Prostate gland (tissue), 2 donors: Measurements from ENCODE around the gene SYT6. TPM values are rescaled to one million over a fixed set of nuclear protein-coding genes. Genes with fewer than 3 reads are reported as not detected.

Experiments used
- DNase-seq: peaks from one replicate; pipeline ENCODE4 v3.0.0-alpha.2; 2019; ENCODE audit warnings: low spot score
- H3K27ac ChIP-seq, 2 donors: fragments of 200-600 bp; sonication (generic); 2 replicates each; pipeline ENCODE4 v1.5.1; 2017 to 2019
- H3K27me3 ChIP-seq: fragments of 200-600 bp; sonication (generic); replicated peaks from 2 replicates; pipeline ENCODE4 v1.5.1; 2019; ENCODE audit not compliant: insufficient read depth
- H3K36me3 ChIP-seq, 2 donors: fragments of 200-600 bp; sonication (generic); 1 replicate in 1 of 2; 2 replicates in 1 of 2; pipeline versions ENCODE4 v1.5.1 to v1.8.1; 2017 to 2019
- H3K4me1 ChIP-seq: fragments of 200-600 bp; sonication (generic); replicated peaks from 2 replicates; pipeline ENCODE4 v1.5.1; 2019
- H3K4me3 ChIP-seq, 2 donors: fragments of 200-600 bp; sonication (generic); 2 replicates each; pipeline ENCODE4 v1.5.1; 2017 to 2019
- H3K9me3 ChIP-seq: fragments of 200-600 bp; sonication (generic); 2 replicates; pipeline ENCODE4 v1.5.1; 2017
- POLR2A ChIP-seq: fragments of 450-650 bp; IDR thresholded peaks from one replicate; pipeline ENCODE4 v1.6.1; 2016; ENCODE audit warnings: antibody characterized with exemption, mild to moderate bottlenecking
- POLR2AphosphoS5 ChIP-seq: sonication (generic); formaldehyde crosslinking; IDR thresholded peaks from one replicate; pipeline ENCODE4 v1.6.1; 2017; ENCODE audit warnings: antibody characterized with exemption
- WGBS: methylation state at CpG from one replicate; pipeline ENCODE4 v1.1.5; 2018; 5-methylcytosine and 5-hydroxymethylcytosine counted together
- intact Hi-C: fragments of 100-400 bp; cut with DNase I; formaldehyde crosslinking; loops from one replicate; pipeline ENCODE4 v1.14.2; 2022
- total RNA-seq, 2 donors: library from RNA; depleted of rRNA; stranded (reverse); fragments of >200 nt; gene quantifications; one replicate each; pipeline ENCODE4 v1.1.0, GENCODE V29; 2016
- TF ChIP-seq, protein P1 (sequence below), 4 experiments: fragments of 200-600 bp in 2 of 4; fragments of 450-650 bp in 2 of 4; sonication (generic) in 2 of 4; IDR thresholded peaks; 1 replicate in 3 of 4; 2 replicates in 1 of 4; pipeline ENCODE4 v1.5.1; 2016 to 2019; ENCODE audit warnings: antibody characterized with exemption in 4 of 4, mild to moderate bottlenecking in 2 of 4, moderate library complexity in 2 of 4

The SYT6 gene
- total RNA-seq, 2 donors from 2014 or later = 1.6 TPM; not detected in 1

- intact Hi-C loops = no loop called here
Measured at GRCh38 chr1:114092186-114093062, 61.2 kb downstream of the SYT6 start.

GRCh38 chr1:114091711-114092110 is 62.0 kb downstream of the SYT6 start:
- Histone ChIP-seq H3K4me3 (no peak overlapping the region), H3K36me3 (no peaks in the 10 kb centered on the region), H3K9me3 (no peaks in the 10 kb centered on the region), H3K4me1 (peaks cover 4% of the 10 kb centered on the region), H3K27ac (no peak overlapping the region), H3K27me3 (no peaks in the 10 kb centered on the region)
- WGBS = 78% methylated on average over 10 of the region's 10 CpGs
- intact Hi-C loops = no loop called here
- TF ChIP-seq, protein P1, sequence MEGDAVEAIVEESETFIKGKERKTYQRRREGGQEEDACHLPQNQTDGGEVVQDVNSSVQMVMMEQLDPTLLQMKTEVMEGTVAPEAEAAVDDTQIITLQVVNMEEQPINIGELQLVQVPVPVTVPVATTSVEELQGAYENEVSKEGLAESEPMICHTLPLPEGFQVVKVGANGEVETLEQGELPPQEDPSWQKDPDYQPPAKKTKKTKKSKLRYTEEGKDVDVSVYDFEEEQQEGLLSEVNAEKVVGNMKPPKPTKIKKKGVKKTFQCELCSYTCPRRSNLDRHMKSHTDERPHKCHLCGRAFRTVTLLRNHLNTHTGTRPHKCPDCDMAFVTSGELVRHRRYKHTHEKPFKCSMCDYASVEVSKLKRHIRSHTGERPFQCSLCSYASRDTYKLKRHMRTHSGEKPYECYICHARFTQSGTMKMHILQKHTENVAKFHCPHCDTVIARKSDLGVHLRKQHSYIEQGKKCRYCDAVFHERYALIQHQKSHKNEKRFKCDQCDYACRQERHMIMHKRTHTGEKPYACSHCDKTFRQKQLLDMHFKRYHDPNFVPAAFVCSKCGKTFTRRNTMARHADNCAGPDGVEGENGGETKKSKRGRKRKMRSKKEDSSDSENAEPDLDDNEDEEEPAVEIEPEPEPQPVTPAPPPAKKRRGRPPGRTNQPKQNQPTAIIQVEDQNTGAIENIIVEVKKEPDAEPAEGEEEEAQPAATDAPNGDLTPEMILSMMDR (IDR thresholded peaks at IDR 0.05) = no peak
- TF ChIP-seq POLR2AphosphoS5 = peak; percentile 17
- no peak for TF ChIP-seq POLR2A
- DNase-seq = no peak

More at GRCh38 chr1:114092186-114093062, 61.2 kb downstream of the SYT6 start:
- H3K4me3 ChIP-seq = no peak overlapping the region
- DNase-seq = no peak
- no peaks in the 10 kb centered on the region for H3K36me3 ChIP-seq
- no peaks in the 10 kb centered on the region for H3K27me3 ChIP-seq
- H3K27ac ChIP-seq = peak overlapping the region in 1 of 2 donors; percentile 54
- H3K9me3 ChIP-seq = no peaks in the 10 kb centered on the region
- TF ChIP-seq POLR2A (no peak), POLR2AphosphoS5 (no peak)
- TF ChIP-seq, protein P1 (IDR thresholded peaks at IDR 0.05) = no peak
- 92% methylated on average over 3 of the region's 3 CpGs for WGBS
- H3K4me1 ChIP-seq = peaks cover 4% of the 10 kb centered on the region

DNA sequence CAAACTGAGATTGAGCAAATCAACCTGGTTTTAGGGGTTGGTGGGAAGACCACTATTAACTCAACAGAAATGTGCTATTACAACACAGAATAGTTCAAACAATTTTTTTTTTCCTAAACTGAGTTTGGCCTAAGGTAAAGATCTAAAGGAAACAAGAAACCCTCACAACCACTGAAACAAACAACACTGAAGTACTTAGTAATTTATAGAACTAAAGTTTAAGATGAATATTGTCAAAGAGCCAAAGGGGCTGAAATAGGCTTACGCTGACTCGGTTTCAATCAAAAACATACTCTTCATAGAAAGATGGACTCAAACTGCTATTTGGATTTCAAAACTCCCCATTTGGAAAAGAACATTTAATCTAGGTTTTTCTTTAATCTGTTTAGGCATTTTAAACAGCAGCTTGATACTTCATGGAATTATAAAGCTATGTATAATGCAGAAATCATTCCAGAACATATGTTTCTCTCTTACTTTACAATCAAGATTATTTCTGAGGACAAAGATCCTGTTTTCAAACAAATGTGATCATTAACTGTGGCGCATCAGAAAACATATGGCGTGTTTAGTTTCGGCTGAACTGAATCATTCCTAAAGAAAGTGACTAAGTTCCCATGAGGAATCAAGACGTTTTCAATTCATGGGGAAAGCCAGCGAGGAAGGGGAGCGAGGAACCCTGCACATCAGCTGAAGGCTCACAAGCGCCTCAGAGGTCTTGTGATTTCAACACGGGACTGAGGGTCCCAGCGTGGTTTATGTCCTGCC is 62.7 kb downstream of the SYT6 start:
- H3K27me3 ChIP-seq = no peaks in the 10 kb centered on the region
- 93% methylated on average over 11 of the region's 11 CpGs for WGBS

DNA sequence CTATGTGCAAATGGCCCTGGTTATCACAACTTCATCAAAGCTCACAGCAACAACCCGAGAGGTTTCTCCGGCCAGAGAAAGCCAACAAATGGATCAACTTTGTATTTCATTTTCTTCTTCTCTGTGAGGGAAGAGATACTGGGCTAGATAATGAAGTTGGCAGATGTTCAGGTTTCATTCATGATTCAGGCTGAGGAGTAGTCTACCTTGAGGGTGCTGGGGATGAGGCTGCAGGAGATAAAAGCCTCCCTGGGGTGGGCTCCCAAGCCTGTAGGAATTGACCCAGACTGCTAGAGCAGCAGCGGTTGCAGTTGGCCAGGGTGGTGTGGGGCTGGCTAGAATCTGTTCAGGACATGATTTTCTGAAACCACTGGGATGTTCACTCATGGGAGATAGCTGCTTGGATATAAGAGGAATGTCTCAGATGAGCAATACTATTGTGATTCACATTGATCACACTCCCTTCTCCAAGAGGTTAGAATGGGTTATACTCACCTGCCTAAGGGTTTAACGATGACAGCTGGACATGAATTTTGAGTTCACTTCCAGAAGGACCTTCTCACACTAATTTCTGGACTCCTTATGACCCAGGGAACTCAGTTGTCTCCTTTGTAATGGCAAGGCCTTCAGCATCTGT is 64.0 kb downstream of the SYT6 start:
- Histone ChIP-seq H3K27me3 (no peaks in the 10 kb centered on the region), H3K9me3 (no peaks in the 10 kb centered on the region), H3K27ac (no peak overlapping the region), H3K4me3 (no peak overlapping the region), H3K36me3 (no peaks in the 10 kb centered on the region), H3K4me1 (peaks cover 3% of the 10 kb centered on the region)
- 75% methylated on average over 4 of the region's 4 CpGs for WGBS
- no peak for DNase-seq
- intact Hi-C loops = no loop called here
- TF ChIP-seq POLR2AphosphoS5 (no peak), POLR2A (no peak)
- TF ChIP-seq, protein P1 (IDR thresholded peaks at IDR 0.05) = no peak

More for the DNA sequence above, 62.7 kb downstream of the SYT6 start:
- no peak for DNase-seq
- TF ChIP-seq POLR2AphosphoS5 = no peak
- intact Hi-C loops = no loop called here
- Histone ChIP-seq H3K9me3 (no peaks in the 10 kb centered on the region), H3K27ac (no peak overlapping the region), H3K4me3 (no peak overlapping the region), H3K4me1 (peaks cover 4% of the 10 kb centered on the region), H3K36me3 (no peaks in the 10 kb centered on the region)
